Progenitor cell of endocrine pancreas (in vitro differentiated cells): Measurements from ENCODE around the gene VWA8. TPM values are rescaled to one million over a fixed set of nuclear protein-coding genes. Genes with fewer than 3 reads are reported as not detected.
"Not testable (repeated sequence)": the region's sequence is repeated elsewhere in the genome, so short reads cannot be mapped to it uniquely, and the experiment has no call there.

Experiments
- DNase-seq: peaks from one replicate; pipeline ENCODE4 v3.0.0; 2021; ENCODE audit warnings: low spot score; ENCODE audit not compliant: unreplicated experiment
- H3K27ac Mint-ChIP-seq: 2 replicates; pipeline ENCODE4 v1.8.0; 2021; ENCODE audit warnings: mild to moderate bottlenecking, moderate library complexity, mixed read lengths
- H3K27me3 Mint-ChIP-seq: 2 replicates; pipeline ENCODE4 v1.8.0; 2021; ENCODE audit warnings: mixed read lengths
- H3K36me3 Mint-ChIP-seq: 2 replicates; pipeline ENCODE4 v1.8.0; 2022; ENCODE audit warnings: mixed read lengths; ENCODE audit not compliant: insufficient read depth
- H3K4me1 Mint-ChIP-seq: 2 replicates; pipeline ENCODE4 v1.8.0; 2021; ENCODE audit warnings: low read depth, mixed read lengths
- H3K4me3 Mint-ChIP-seq: 2 replicates; pipeline ENCODE4 v1.8.0; 2021; ENCODE audit warnings: low read depth, mild to moderate bottlenecking, moderate library complexity, mixed read lengths
- H3K9me3 Mint-ChIP-seq: 2 replicates; pipeline ENCODE4 v1.8.0; 2021; ENCODE audit warnings: low read depth, mixed read lengths
- total RNA-seq: library from RNA; stranded (reverse); gene quantifications from 2 replicates; pipeline ENCODE4 v1.2.1, GENCODE V29; 2021
- TF ChIP-seq, protein P1 (sequence below): fragments of 200-600 bp; sonication (generic); IDR thresholded peaks from one replicate; pipeline ENCODE4 v1.5.0; 2021; ENCODE audit warnings: antibody characterized with exemption, mild to moderate bottlenecking; ENCODE audit not compliant: unreplicated experiment

VWA8 gene
- total RNA-seq, 1 donor from 2014 or later, result 24.1 TPM

- no peak for DNase-seq
- Mint-ChIP-seq H3K4me1 (no peaks in the 10 kb centered on the region), H3K27me3 (no peaks in the 10 kb centered on the region), H3K4me3 (no peak overlapping the region), H3K9me3 (no peaks in the 10 kb centered on the region), H3K27ac (no peak overlapping the region), H3K36me3 (peaks cover 18% of the 10 kb centered on the region)
- TF ChIP-seq, protein P1, sequence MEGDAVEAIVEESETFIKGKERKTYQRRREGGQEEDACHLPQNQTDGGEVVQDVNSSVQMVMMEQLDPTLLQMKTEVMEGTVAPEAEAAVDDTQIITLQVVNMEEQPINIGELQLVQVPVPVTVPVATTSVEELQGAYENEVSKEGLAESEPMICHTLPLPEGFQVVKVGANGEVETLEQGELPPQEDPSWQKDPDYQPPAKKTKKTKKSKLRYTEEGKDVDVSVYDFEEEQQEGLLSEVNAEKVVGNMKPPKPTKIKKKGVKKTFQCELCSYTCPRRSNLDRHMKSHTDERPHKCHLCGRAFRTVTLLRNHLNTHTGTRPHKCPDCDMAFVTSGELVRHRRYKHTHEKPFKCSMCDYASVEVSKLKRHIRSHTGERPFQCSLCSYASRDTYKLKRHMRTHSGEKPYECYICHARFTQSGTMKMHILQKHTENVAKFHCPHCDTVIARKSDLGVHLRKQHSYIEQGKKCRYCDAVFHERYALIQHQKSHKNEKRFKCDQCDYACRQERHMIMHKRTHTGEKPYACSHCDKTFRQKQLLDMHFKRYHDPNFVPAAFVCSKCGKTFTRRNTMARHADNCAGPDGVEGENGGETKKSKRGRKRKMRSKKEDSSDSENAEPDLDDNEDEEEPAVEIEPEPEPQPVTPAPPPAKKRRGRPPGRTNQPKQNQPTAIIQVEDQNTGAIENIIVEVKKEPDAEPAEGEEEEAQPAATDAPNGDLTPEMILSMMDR, result no peak
Measured at GRCh38 chr13:41895478-41895877, 65.4 kb downstream of the VWA8 start.

DNA sequence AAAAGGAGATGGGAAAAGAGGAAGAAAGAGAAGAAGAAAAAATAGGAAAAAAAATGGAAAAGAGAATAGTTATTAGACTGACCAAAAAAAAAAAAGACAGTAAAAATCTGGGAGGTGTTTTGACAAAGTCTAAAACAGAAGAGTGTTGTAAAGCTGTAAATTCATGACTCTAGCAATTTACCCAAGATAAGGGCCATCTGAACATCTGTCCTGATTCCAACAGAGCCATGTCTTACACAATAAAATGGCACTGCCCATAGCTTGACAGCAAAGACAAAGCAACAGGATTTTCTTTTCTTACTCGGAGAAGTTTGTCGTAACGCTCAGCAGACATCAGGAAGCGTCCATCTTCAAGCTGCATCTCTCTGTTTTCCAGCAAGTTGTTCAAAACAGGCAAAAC lies 69.8 kb downstream of the VWA8 start:
- Mint-ChIP-seq H3K4me1 (peaks cover 5% of the 10 kb centered on the region), H3K36me3 (peaks cover 12% of the 10 kb centered on the region), H3K27me3 (no peaks in the 10 kb centered on the region), H3K9me3 (no peaks in the 10 kb centered on the region), H3K4me3 (no peak overlapping the region), H3K27ac (no peak overlapping the region)
- no peak for DNase-seq
- TF ChIP-seq, protein P1, result no peak

DNA sequence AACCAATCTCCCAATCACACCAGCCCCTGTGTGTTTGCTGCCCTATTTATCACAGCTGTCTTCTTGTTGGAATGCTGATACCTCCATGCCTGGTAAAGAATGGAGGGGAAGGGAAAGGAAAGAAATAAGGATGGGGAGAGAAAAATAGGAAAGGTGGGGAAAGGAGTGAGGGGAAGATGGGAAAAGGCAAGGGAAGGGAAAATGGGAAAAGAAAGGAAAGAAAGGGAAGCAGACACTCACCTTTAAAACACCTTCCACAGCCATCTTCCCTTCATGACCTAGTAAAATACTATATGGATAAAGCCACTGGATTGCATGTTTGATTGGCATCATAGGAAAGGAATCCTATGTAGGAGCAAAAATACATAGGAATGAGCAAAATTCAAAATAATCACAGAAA lies 77.8 kb downstream of the VWA8 start:
- H3K4me1 Mint-ChIP-seq, result peaks cover 2% of the 10 kb centered on the region
- peaks cover 8% of the 10 kb centered on the region for H3K9me3 Mint-ChIP-seq
- no peak overlapping the region for H3K4me3 Mint-ChIP-seq
- peaks cover 42% of the 10 kb centered on the region for H3K36me3 Mint-ChIP-seq
- no peak overlapping the region for H3K27ac Mint-ChIP-seq
- H3K27me3 Mint-ChIP-seq, result no peaks in the 10 kb centered on the region
- DNase-seq, result no peak
- TF ChIP-seq, protein P1, result no peak

DNA sequence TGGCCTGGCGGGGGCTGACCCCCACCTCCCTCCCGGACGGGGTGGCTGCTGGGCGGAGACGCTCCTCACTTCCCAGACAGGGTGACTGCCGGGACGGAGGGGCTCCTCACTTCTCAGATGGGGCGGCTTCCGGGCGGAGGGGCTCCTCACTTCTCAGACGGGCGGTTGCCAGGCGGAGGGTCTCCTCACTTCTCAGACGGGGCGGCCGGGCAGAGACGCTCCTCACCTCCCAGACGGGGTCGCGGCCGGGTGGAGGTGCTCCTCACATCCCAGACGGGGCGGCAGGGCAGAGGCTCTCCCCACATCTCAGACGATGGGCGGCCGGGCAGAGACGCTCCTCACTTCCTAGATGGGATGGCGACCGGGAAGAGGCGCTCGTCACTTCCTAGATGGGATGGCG lies 79.0 kb downstream of the VWA8 start:
- DNase-seq, H3K9me3 Mint-ChIP-seq, H3K4me1 Mint-ChIP-seq, H3K27me3 Mint-ChIP-seq, H3K27ac Mint-ChIP-seq, H3K4me3 Mint-ChIP-seq: not testable (repeated sequence)
- H3K36me3 Mint-ChIP-seq, result peaks cover 42% of the 10 kb centered on the region

GRCh38 chr13:41880966-41881365 lies 79.9 kb downstream of the VWA8 start:
- Mint-ChIP-seq H3K4me1 (no peaks in the 10 kb centered on the region), H3K9me3 (peaks cover 8% of the 10 kb centered on the region), H3K36me3 (peaks cover 38% of the 10 kb centered on the region), H3K27me3 (no peaks in the 10 kb centered on the region), H3K27ac (no peak overlapping the region), H3K4me3 (no peak overlapping the region)
- TF ChIP-seq, protein P1, result no peak
- DNase-seq, result no peak

GRCh38 chr13:41864658-41865057 lies 96.3 kb downstream of the VWA8 start:
- Mint-ChIP-seq H3K4me1 (no peaks in the 10 kb centered on the region), H3K9me3 (peaks cover 5% of the 10 kb centered on the region), H3K36me3 (peaks cover 12% of the 10 kb centered on the region), H3K27ac (no peak overlapping the region), H3K27me3 (no peaks in the 10 kb centered on the region), H3K4me3 (no peak overlapping the region)
- TF ChIP-seq, protein P1, result no peak
- no peak for DNase-seq

- not testable (repeated sequence) for DNase-seq, H3K9me3 Mint-ChIP-seq, H3K4me3 Mint-ChIP-seq, H3K4me1 Mint-ChIP-seq, H3K27me3 Mint-ChIP-seq, H3K27ac Mint-ChIP-seq
- H3K36me3 Mint-ChIP-seq, result peaks cover 12% of the 10 kb centered on the region
Measured at GRCh38 chr13:41862659-41863058, 98.2 kb downstream of the VWA8 start.
